Karpas-422 (cell line): ENCODE measurements around the gene ARHGEF28. TPM values are rescaled to one million over a fixed set of nuclear protein-coding genes. Genes with fewer than 3 reads are reported as not detected.
A peak's percentile ranks its signal among the peaks of the same experiment; 100 is the strongest.

ENCODE experiments used
- DNase-seq: peaks from one replicate; pipeline ENCODE4 v3.0.0-alpha.2; 2015
- H2AFZ ChIP-seq: fragments of 200-600 bp; sonication (generic); 2 replicates; pipeline ENCODE4 v1.6.1; 2014; ENCODE audit warnings: antibody characterized with exemption, low read length, mixed read lengths
- H3K27ac ChIP-seq: fragments of 200-600 bp; sonication (generic); 2 replicates; pipeline ENCODE4 v1.5.1; 2014; ENCODE audit warnings: mild to moderate bottlenecking, low read length, moderate library complexity
- H3K27me3 ChIP-seq: fragments of 200-600 bp; sonication (generic); 2 replicates; pipeline ENCODE4 v1.6.1; 2014; ENCODE audit warnings: low read length, mixed read lengths
- H3K36me3 ChIP-seq: fragments of 200-600 bp; sonication (generic); 2 replicates; pipeline ENCODE4 v1.6.1; 2014; ENCODE audit warnings: low read length, mixed read lengths; ENCODE audit not compliant: insufficient read depth
- H3K4me1 ChIP-seq: fragments of 200-600 bp; sonication (generic); 2 replicates; pipeline ENCODE4 v1.6.1; 2014; ENCODE audit warnings: mild to moderate bottlenecking, low read length, mixed read lengths
- H3K4me2 ChIP-seq: fragments of 200-600 bp; sonication (generic); 2 replicates; pipeline ENCODE4 v1.6.1; 2014; ENCODE audit warnings: low read length, low read depth, mild to moderate bottlenecking; ENCODE audit not compliant: poor library complexity, severe bottlenecking
- H3K4me3 ChIP-seq: fragments of 200-600 bp; sonication (generic); 2 replicates; pipeline ENCODE4 v1.5.1; 2014; ENCODE audit warnings: mild to moderate bottlenecking, antibody characterized with exemption, low read length, mixed read lengths
- H3K79me2 ChIP-seq: fragments of 200-600 bp; sonication (generic); 2 replicates; pipeline ENCODE4 v1.6.1; 2014; ENCODE audit warnings: mild to moderate bottlenecking, low read length, mixed read lengths
- H3K9ac ChIP-seq: fragments of 200-600 bp; sonication (generic); 2 replicates; pipeline ENCODE4 v1.6.0; 2014; ENCODE audit warnings: low read length
- H3K9me2 ChIP-seq: fragments of 200-600 bp; sonication (generic), shearing (Covaris generic); replicated peaks from 2 replicates; pipeline ENCODE4 v1.6.0; 2014; ENCODE audit warnings: mild to moderate bottlenecking, low read length, moderate library complexity; ENCODE audit not compliant: insufficient read depth
- H3K9me3 ChIP-seq: fragments of 300-700, 200-600 bp; sonication (generic); 2 replicates; pipeline ENCODE4 v1.6.1; 2014; ENCODE audit warnings: low read length, mixed read lengths
- H4K20me1 ChIP-seq: fragments of 200-600 bp; sonication (generic); 2 replicates; pipeline ENCODE4 v1.6.1; 2014; ENCODE audit warnings: mild to moderate bottlenecking, antibody characterized with exemption, low read length, low read depth; ENCODE audit not compliant: insufficient read depth
- total RNA-seq: library from RNA; depleted of rRNA; stranded (reverse); fragments of >200 nt; shearing (Covaris generic); gene quantifications from 2 replicates; pipeline ENCODE4 v1.2.3, GENCODE V29; 2014; ENCODE audit warnings: low replicate concordance

ARHGEF28 gene
- total RNA-seq, 1 experiment from 2014 or later = not detected

- Histone ChIP-seq H3K4me2 (no peak overlapping the region), H3K36me3 (no peaks in the 10 kb centered on the region), H3K9me3 (no peaks in the 10 kb centered on the region), H3K79me2 (no peaks in the 10 kb centered on the region), H3K27me3 (no peaks in the 10 kb centered on the region), H2AFZ (0 out of 2 replicates have a peak overlapping the region, but pooled peaks have one; percentile 12), H3K9ac (no peak overlapping the region), H3K4me3 (no peak overlapping the region), H4K20me1 (no peaks in the 10 kb centered on the region), H3K9me2 (no peaks in the 10 kb centered on the region), H3K4me1 (no peaks in the 10 kb centered on the region), H3K27ac (no peak overlapping the region)
- no peak for DNase-seq
These were observed 170.5 kb downstream of the ARHGEF28 start for GRCh38 chr5:73796164-73797131.

GRCh38 chr5:73797132-73797510, 171.1 kb downstream of the ARHGEF28 start:
- H3K27ac ChIP-seq = no peak overlapping the region
- no peaks in the 10 kb centered on the region for H4K20me1 ChIP-seq
- no peak overlapping the region for H3K4me3 ChIP-seq
- no peaks in the 10 kb centered on the region for H3K36me3 ChIP-seq
- H3K9ac ChIP-seq = no peak overlapping the region
- no peaks in the 10 kb centered on the region for H3K79me2 ChIP-seq
- no peak overlapping the region for H3K4me2 ChIP-seq
- no peaks in the 10 kb centered on the region for H3K27me3 ChIP-seq
- H3K9me2 ChIP-seq = no peaks in the 10 kb centered on the region
- H3K9me3 ChIP-seq = no peaks in the 10 kb centered on the region
- no peaks in the 10 kb centered on the region for H3K4me1 ChIP-seq
- DNase-seq = no peak
- 0 out of 2 replicates have a peak overlapping the region, but pooled peaks have one; percentile 12 for H2AFZ ChIP-seq

- DNase-seq = no peak
- no peaks in the 10 kb centered on the region for H3K9me3 ChIP-seq
- no peaks in the 10 kb centered on the region for H3K9me2 ChIP-seq
- no peaks in the 10 kb centered on the region for H3K4me1 ChIP-seq
- H2AFZ ChIP-seq = no peak overlapping the region
- H3K9ac ChIP-seq = no peak overlapping the region
- H3K4me3 ChIP-seq = no peak overlapping the region
- no peaks in the 10 kb centered on the region for H3K79me2 ChIP-seq
- H3K27me3 ChIP-seq = no peaks in the 10 kb centered on the region
- no peaks in the 10 kb centered on the region for H3K36me3 ChIP-seq
- H3K4me2 ChIP-seq = no peak overlapping the region
- no peak overlapping the region for H3K27ac ChIP-seq
- no peaks in the 10 kb centered on the region for H4K20me1 ChIP-seq
These were observed 173.5 kb downstream of the ARHGEF28 start for GRCh38 chr5:73799401-73799972.

GRCh38 chr5:73801686-73802085, 175.7 kb downstream of the ARHGEF28 start:
- H4K20me1 ChIP-seq = no peaks in the 10 kb centered on the region
- no peaks in the 10 kb centered on the region for H3K27me3 ChIP-seq
- H3K9ac ChIP-seq = no peak overlapping the region
- H3K4me2 ChIP-seq = no peak overlapping the region
- no peaks in the 10 kb centered on the region for H3K4me1 ChIP-seq
- no peak overlapping the region for H2AFZ ChIP-seq
- H3K36me3 ChIP-seq = no peaks in the 10 kb centered on the region
- no peak overlapping the region for H3K4me3 ChIP-seq
- no peaks in the 10 kb centered on the region for H3K9me3 ChIP-seq
- H3K27ac ChIP-seq = no peak overlapping the region
- no peaks in the 10 kb centered on the region for H3K79me2 ChIP-seq
- no peak for DNase-seq
- H3K9me2 ChIP-seq = no peaks in the 10 kb centered on the region

- no peaks in the 10 kb centered on the region for H4K20me1 ChIP-seq
- no peaks in the 10 kb centered on the region for H3K27me3 ChIP-seq
- H3K27ac ChIP-seq = no peak overlapping the region
- no peaks in the 10 kb centered on the region for H3K36me3 ChIP-seq
- no peaks in the 10 kb centered on the region for H3K79me2 ChIP-seq
- H3K9ac ChIP-seq = no peak overlapping the region
- no peaks in the 10 kb centered on the region for H3K9me2 ChIP-seq
- H3K4me3 ChIP-seq = no peak overlapping the region
- no peak for DNase-seq
- H3K4me2 ChIP-seq = no peak overlapping the region
- H3K9me3 ChIP-seq = no peaks in the 10 kb centered on the region
- H3K4me1 ChIP-seq = no peaks in the 10 kb centered on the region
- no peak overlapping the region for H2AFZ ChIP-seq
These were observed 179.5 kb downstream of the ARHGEF28 start for GRCh38 chr5:73805449-73805848.

GRCh38 chr5:73808911-73809310, 182.9 kb downstream of the ARHGEF28 start:
- no peaks in the 10 kb centered on the region for H3K36me3 ChIP-seq
- H2AFZ ChIP-seq = no peak overlapping the region
- no peak overlapping the region for H3K4me2 ChIP-seq
- H3K9me3 ChIP-seq = no peaks in the 10 kb centered on the region
- no peaks in the 10 kb centered on the region for H3K9me2 ChIP-seq
- H3K27me3 ChIP-seq = no peaks in the 10 kb centered on the region
- no peak for DNase-seq
- H4K20me1 ChIP-seq = no peaks in the 10 kb centered on the region
- H3K4me1 ChIP-seq = no peaks in the 10 kb centered on the region
- H3K9ac ChIP-seq = no peak overlapping the region
- H3K27ac ChIP-seq = no peak overlapping the region
- H3K79me2 ChIP-seq = no peaks in the 10 kb centered on the region
- H3K4me3 ChIP-seq = no peak overlapping the region

- no peaks in the 10 kb centered on the region for H4K20me1 ChIP-seq
- no peak for DNase-seq
These were observed 184.4 kb downstream of the ARHGEF28 start for GRCh38 chr5:73810429-73810828.

GRCh38 chr5:73812457-73812856, 186.5 kb downstream of the ARHGEF28 start:
- DNase-seq = no peak
- Histone ChIP-seq H3K27ac (no peak overlapping the region), H3K36me3 (no peaks in the 10 kb centered on the region), H3K9ac (no peak overlapping the region), H3K4me1 (no peaks in the 10 kb centered on the region), H3K79me2 (no peaks in the 10 kb centered on the region), H3K9me2 (no peaks in the 10 kb centered on the region), H3K4me2 (no peak overlapping the region), H3K27me3 (no peaks in the 10 kb centered on the region), H2AFZ (no peak overlapping the region), H3K4me3 (no peak overlapping the region), H4K20me1 (no peaks in the 10 kb centered on the region), H3K9me3 (no peaks in the 10 kb centered on the region)

More at GRCh38 chr5:73810429-73810828, 184.4 kb downstream of the ARHGEF28 start:
- H3K4me2 ChIP-seq = no peak overlapping the region
- no peaks in the 10 kb centered on the region for H3K4me1 ChIP-seq
- no peak overlapping the region for H2AFZ ChIP-seq
- H3K9me2 ChIP-seq = no peaks in the 10 kb centered on the region
- no peaks in the 10 kb centered on the region for H3K27me3 ChIP-seq
- H3K9ac ChIP-seq = no peak overlapping the region
- H3K9me3 ChIP-seq = no peaks in the 10 kb centered on the region
- no peaks in the 10 kb centered on the region for H3K36me3 ChIP-seq
- H3K27ac ChIP-seq = no peak overlapping the region
- H3K4me3 ChIP-seq = no peak overlapping the region
- H3K79me2 ChIP-seq = no peaks in the 10 kb centered on the region
